ENCODE data around the gene RAD51B.

DNA sequence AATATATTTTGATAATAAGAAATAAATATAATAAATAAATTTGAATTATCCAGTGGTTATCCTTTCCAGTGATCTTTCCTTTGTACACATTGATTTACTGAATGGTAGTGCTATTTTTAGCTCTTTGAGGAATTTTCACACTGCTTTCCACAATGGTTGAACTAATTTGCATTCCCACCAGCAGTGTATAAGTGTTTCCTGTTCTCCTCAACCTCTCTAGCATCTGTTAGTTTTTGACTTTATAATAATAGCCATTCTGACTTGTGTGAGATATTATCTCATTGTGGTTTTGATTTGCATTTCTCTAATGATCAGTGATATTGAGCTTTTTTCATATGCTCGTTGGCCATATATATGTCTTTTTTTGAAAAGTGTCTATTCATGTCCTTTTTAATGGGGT lies 333.7 kb downstream of the RAD51B start:
- TF ChIP-seq, protein P1, sequence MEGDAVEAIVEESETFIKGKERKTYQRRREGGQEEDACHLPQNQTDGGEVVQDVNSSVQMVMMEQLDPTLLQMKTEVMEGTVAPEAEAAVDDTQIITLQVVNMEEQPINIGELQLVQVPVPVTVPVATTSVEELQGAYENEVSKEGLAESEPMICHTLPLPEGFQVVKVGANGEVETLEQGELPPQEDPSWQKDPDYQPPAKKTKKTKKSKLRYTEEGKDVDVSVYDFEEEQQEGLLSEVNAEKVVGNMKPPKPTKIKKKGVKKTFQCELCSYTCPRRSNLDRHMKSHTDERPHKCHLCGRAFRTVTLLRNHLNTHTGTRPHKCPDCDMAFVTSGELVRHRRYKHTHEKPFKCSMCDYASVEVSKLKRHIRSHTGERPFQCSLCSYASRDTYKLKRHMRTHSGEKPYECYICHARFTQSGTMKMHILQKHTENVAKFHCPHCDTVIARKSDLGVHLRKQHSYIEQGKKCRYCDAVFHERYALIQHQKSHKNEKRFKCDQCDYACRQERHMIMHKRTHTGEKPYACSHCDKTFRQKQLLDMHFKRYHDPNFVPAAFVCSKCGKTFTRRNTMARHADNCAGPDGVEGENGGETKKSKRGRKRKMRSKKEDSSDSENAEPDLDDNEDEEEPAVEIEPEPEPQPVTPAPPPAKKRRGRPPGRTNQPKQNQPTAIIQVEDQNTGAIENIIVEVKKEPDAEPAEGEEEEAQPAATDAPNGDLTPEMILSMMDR (IDR thresholded peaks at IDR 0.05) = no peak
- TF ChIP-seq POLR2A (IDR thresholded peaks at IDR 0.05) = no peak
